ENCODE data around the gene PELI3.

Gene PELI3

GRCh38 chr11:66510271-66510989 is 43.7 kb downstream of the PELI3 start, which contains the start of gene BBS1:
BBS1 (plus strand) TSS chr11:66510635; CDS start chr11:66510660, 25 bp downstream.
- no peak for TF ChIP-seq CTCF (IDR thresholded peaks at IDR 0.05)

- TF ChIP-seq CTCF (IDR thresholded peaks at IDR 0.05) = no peak
These were observed 44.3 kb downstream of the PELI3 start for GRCh38 chr11:66510990-66511339.

- TF ChIP-seq CTCF (IDR thresholded peaks at IDR 0.05) = no peak
These were observed 56.9 kb downstream of the PELI3 start for GRCh38 chr11:66523611-66524010.

GRCh38 chr11:66524304-66525040 is 57.8 kb downstream of the PELI3 start:
- no peak for TF ChIP-seq CTCF (IDR thresholded peaks at IDR 0.05)

Data from LNCAP (cell line).